GM19025 (cell line): ENCODE measurements around the gene PTTG1IP.

Experiments
- ATAC-seq: cut with Tn5 transposase; IDR thresholded peaks from one replicate; pipeline ENCODE4 v1.9.1; 2021; ENCODE audit warnings: mild to moderate bottlenecking, low read depth, moderate library complexity; ENCODE audit not compliant: unreplicated experiment

PTTG1IP gene

GRCh38 chr21:44869781-44870747, 3.4 kb downstream of the PTTG1IP start:
- ATAC-seq = no peak

- ATAC-seq = no peak
Measured at GRCh38 chr21:44868707-44869106, 4.8 kb downstream of the PTTG1IP start.

GRCh38 chr21:44867999-44868700, 5.3 kb downstream of the PTTG1IP start:
- no peak for ATAC-seq

GRCh38 chr21:44867464-44867863, 6.0 kb downstream of the PTTG1IP start:
- ATAC-seq = no peak

GRCh38 chr21:44866780-44867179, 6.7 kb downstream of the PTTG1IP start:
- ATAC-seq = no peak

DNA sequence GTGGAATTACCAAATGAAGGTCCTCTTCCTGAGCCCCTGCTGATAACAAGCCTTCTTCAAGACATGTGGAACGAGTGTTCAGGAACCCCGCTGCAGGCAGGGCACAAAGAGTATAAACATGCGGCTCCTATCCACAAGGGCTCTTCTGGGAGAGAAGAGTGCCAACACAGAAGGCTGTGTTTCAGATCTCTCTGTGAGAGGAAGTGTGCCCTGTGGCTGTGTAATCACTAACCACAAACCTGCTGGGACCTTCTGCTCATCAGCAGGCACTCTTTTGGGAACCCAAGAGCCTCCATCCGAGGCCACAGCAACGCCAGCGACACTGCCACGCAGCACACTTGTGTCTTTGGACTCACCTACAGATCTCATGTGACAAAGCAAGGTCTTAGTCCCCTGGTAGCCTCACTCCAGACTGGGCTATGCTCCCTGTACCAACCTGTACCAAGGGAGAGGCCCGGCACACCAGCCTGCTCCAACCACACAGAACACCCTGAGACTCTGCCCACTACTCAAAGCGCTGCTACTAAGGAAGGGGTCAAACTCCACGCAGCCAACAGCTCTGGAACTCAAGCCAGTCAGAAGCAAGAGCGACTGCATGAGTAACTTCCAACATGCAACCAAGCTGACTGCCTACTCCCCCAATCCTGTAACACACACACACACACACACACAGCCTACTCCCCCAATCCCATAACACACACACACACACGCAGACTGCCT, 7.8 kb downstream of the PTTG1IP start:
- ATAC-seq = peak; percentile 87

- no peak for ATAC-seq
Measured at GRCh38 chr21:44862869-44863685, 10.4 kb downstream of the PTTG1IP start.

GRCh38 chr21:44858791-44859190, 14.7 kb downstream of the PTTG1IP start:
- ATAC-seq = no peak

GRCh38 chr21:44858291-44858690, 15.2 kb downstream of the PTTG1IP start:
- no peak for ATAC-seq

GRCh38 chr21:44857127-44857892, 16.2 kb downstream of the PTTG1IP start:
- no peak for ATAC-seq

GRCh38 chr21:44856131-44856530, 17.4 kb downstream of the PTTG1IP start:
- ATAC-seq = no peak

DNA sequence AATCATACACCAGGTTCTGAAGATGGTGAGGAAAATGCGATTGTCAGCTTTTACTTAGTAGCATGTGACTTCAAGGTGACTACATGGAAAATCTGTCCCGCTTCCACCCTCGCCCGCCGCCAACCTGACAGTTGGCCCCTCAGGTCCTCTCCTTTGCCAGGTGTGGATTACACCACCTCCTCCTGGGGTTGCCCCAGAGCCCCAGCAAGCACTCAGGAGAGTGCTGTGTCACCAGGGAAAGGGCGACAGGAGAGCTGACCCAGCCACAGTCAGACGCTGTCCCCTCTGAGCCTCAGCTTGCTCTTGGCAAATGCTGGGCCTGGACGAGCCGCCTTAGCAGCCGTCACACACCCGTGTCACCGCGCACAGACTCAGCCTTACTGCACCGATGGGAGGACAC, 17.9 kb downstream of the PTTG1IP start:
- ATAC-seq = no peak

DNA sequence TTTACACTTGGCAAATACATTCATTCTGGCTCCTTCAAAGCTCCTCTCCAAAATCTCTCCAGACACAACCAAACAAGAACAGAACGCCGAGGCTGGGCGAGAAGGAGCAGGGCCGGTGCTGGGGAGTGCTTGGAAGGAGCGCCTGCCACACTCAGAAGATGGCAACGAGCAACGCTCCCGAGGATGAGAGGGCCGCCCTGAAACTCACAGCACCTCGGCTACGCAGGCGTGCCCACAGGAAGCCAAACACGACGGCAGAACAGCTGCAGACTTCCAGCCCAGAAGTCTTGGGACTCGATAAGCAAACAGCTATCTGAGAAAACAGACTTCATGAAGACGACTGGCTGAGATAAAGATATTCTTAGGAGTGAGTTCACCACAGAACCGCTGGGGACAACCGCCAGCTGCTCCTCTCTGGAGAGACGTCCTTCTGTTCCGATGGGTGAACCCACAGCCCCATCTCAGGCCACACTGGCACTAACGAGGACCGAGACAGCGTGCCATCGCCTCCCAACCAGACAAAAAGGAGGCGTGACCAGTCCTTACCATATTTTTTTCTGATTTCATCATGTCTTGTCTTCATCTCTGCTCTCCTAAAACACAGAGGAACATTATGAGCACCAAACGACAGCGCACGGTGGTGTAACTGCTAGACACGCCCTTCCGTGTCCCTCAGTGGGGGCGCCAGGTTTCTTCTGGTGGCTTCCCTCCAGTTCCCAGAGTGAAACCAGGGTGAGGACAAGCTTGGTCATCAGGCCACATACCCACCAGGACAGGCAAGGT, 18.6 kb downstream of the PTTG1IP start:
- no peak for ATAC-seq

DNA sequence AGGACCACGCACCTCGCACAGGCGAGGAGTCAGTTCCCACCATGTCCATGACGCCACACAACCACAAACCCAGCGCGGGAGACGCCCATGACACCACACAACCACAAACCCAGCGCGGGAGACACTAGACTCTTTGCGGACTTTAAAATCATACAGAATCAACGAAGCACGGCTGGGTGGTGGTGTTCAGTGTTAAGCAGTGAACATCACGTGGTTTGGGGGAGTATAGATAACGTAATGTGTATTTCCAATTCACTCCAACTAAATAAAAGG, 19.2 kb downstream of the PTTG1IP start:
- no peak for ATAC-seq

GRCh38 chr21:44853601-44854390, 19.7 kb downstream of the PTTG1IP start:
- no peak for ATAC-seq

- ATAC-seq = no peak
Measured at GRCh38 chr21:44850905-44851657, 22.4 kb downstream of the PTTG1IP start.

DNA sequence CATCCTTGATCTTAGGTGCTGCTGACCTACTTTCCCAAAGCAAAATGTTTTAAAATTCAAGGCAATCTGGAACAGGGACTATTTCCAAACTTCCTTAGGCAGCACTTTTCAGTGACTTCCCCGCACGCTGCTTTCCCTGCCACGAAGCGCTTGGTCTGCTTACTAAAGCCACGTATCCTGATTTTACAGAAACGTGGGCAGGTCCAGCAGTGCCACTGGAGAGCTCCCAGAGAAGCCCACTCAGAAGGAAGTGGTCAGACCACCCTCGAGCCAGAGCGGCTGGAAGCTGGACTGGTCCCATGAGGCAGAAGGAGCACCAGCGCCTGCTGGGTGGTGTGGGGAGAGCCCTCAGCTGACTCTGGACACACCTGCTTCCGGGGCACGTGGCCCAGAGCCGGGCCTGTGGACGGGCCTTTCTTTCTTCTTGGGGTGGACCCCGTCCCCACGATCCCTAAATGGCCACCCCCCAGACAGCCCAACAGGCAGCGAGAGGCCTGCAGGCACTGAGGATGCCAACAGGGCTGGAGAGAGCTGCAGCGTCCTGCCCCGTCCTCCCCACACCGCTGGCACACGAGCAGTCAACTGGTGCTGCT, 23.2 kb downstream of the PTTG1IP start:
- no peak for ATAC-seq
